ENCODE measurements around the gene STING1.

DNA sequence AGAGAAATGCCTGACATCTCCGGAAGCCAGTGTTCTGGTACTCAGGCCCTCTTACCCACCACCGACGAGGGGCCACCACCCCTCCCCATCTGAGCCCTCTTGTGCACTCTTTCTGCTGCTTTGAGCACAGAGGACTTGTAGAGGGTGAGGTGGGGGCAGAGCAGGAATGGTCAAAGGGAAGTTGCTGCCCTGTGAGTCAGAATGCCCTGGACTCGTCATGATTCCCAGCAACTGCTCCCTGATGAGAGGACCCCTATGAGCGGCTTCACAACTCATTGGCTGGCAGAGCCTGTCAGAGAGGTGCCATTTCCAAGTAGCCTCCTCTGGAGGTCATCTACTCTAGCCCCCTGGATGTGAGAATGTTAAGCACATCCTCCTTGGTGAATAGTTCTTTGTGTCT, 20.9 kb downstream of the STING1 start:
- TF ChIP-seq, protein P1, sequence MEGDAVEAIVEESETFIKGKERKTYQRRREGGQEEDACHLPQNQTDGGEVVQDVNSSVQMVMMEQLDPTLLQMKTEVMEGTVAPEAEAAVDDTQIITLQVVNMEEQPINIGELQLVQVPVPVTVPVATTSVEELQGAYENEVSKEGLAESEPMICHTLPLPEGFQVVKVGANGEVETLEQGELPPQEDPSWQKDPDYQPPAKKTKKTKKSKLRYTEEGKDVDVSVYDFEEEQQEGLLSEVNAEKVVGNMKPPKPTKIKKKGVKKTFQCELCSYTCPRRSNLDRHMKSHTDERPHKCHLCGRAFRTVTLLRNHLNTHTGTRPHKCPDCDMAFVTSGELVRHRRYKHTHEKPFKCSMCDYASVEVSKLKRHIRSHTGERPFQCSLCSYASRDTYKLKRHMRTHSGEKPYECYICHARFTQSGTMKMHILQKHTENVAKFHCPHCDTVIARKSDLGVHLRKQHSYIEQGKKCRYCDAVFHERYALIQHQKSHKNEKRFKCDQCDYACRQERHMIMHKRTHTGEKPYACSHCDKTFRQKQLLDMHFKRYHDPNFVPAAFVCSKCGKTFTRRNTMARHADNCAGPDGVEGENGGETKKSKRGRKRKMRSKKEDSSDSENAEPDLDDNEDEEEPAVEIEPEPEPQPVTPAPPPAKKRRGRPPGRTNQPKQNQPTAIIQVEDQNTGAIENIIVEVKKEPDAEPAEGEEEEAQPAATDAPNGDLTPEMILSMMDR (conservative IDR thresholded peaks at IDR 0.05; ENCODE audit: low read length): no peak
- TF ChIP-seq EZH2phosphoT487 (IDR thresholded peaks at IDR 0.05; ENCODE audit: borderline replicate concordance): no peak
